ENCODE measurements around the gene ID3. TPM values are rescaled to one million over a fixed set of nuclear protein-coding genes. Genes with fewer than 3 reads are reported as not detected.
A peak's percentile ranks its signal among the peaks of the same experiment; 100 is the strongest.

The ID3 gene
- total RNA-seq, 1 donor from 2014 or later = 40.9 TPM

DNA sequence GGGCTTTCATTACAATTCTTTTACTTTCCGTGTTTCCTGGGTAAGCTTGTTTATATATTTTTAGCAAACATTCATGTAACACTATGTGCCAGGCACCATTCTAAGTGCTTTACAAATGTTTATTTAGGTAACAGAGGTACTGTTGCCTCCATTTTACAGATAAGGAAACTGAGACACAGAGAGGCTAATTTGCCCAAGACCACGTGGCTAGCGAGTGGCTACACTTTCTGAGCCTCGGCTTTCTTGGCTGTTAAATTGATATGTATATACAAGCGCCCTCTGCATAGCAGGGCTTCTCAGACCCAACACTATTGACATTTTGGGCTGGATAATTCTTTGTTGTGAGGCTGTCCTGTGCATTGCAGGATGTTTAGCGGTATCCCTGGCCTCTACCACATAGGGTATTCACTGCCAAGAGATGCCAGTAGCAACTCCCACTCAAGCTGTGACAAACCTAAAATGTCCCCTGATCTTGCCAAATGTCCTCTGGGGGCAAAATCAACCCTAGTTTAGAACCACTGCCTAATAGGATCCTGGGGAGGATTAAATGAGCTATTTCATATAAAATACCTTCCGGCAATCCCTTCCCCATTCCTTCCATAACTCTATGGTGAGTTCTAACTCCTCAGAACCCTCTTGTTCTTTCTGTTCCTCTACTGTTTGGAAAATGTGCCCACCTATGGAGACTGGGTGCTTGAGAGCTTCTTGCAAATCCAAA is 17.2 kb upstream of the ID3 start:
- no peak for DNase-seq (ENCODE audit: low read depth, low spot score)
- peaks cover 59% of the 10 kb centered on the region for H3K4me1 Mint-ChIP-seq
- no peak overlapping the region for H3K4me3 Mint-ChIP-seq
- H3K9me3 Mint-ChIP-seq = no peaks in the 10 kb centered on the region
- H3K27ac Mint-ChIP-seq (ENCODE audit: unreplicated experiment) = peak overlapping the region; percentile 83
- TF ChIP-seq, protein P1, sequence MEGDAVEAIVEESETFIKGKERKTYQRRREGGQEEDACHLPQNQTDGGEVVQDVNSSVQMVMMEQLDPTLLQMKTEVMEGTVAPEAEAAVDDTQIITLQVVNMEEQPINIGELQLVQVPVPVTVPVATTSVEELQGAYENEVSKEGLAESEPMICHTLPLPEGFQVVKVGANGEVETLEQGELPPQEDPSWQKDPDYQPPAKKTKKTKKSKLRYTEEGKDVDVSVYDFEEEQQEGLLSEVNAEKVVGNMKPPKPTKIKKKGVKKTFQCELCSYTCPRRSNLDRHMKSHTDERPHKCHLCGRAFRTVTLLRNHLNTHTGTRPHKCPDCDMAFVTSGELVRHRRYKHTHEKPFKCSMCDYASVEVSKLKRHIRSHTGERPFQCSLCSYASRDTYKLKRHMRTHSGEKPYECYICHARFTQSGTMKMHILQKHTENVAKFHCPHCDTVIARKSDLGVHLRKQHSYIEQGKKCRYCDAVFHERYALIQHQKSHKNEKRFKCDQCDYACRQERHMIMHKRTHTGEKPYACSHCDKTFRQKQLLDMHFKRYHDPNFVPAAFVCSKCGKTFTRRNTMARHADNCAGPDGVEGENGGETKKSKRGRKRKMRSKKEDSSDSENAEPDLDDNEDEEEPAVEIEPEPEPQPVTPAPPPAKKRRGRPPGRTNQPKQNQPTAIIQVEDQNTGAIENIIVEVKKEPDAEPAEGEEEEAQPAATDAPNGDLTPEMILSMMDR (conservative IDR thresholded peaks at IDR 0.05) = no peak
- no peaks in the 10 kb centered on the region for H3K27me3 Mint-ChIP-seq (ENCODE audit: low read depth)
- H3K36me3 Mint-ChIP-seq (ENCODE audit: low read depth) = no peaks in the 10 kb centered on the region

DNA sequence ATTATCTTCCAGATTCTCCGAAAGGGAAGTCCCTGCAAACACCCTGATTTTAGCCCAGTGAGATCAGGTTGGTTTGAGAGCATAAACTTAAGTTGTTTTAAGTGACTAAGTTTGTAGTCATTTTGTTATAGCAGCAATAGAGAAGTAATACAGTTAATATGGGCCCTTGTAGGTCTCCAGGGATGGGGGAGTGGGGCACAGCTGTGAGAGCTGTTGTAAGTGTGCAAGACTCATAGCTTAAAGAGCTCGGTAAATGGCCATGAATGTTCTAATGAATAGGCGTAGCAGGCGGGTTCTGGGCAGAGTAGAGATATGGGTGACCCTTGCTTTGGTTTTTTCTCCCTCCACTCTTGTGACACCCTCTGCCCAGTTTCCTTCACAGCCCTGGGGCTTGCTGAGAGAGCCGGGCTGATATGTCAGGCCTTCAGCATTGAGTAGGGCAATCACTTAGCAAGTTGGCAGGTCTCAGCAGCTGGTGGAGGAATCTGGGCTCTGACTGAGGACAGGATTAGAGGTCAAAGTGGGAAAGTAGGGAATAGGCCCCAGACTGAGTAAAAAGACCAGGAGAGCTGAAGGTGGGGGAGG is 16.0 kb upstream of the ID3 start:
- Mint-ChIP-seq H3K4me1 (peaks cover 53% of the 10 kb centered on the region), H3K9me3 (no peaks in the 10 kb centered on the region), H3K36me3 (ENCODE audit: low read depth) (no peaks in the 10 kb centered on the region), H3K4me3 (peak overlapping the region; percentile 16), H3K27me3 (ENCODE audit: low read depth) (no peaks in the 10 kb centered on the region), H3K27ac (ENCODE audit: unreplicated experiment) (no peak overlapping the region)
- TF ChIP-seq, protein P1 (conservative IDR thresholded peaks at IDR 0.05) = no peak
- no peak for DNase-seq (ENCODE audit: low read depth, low spot score)

DNA sequence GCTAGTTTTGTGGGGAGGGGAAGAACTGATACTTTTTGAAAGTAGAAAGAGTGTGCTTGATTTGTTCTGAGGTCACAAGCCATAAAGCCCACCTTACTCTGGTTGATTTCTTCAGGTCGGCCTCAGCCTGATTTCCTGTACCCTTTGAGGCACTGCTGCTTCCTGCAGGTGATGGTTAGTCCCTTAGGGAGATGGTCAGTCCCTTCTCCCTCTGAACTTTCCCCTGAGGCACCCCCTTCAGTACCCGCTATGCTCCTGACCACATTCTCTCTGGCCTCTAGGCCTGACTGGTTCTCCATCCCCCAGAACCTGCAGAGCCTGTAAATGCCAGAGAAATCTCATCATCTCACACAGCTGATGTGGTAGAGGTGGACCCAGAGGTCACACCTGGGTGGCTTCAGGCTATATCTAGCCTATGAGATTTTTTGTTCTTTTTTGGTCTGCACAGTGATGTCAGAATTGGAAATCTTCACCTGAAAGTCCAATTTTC is 15.0 kb upstream of the ID3 start:
- Mint-ChIP-seq H3K27ac (ENCODE audit: unreplicated experiment) (peak overlapping the region; percentile 50), H3K4me3 (no peak overlapping the region), H3K36me3 (ENCODE audit: low read depth) (no peaks in the 10 kb centered on the region), H3K4me1 (peaks cover 56% of the 10 kb centered on the region), H3K27me3 (ENCODE audit: low read depth) (no peaks in the 10 kb centered on the region), H3K9me3 (no peaks in the 10 kb centered on the region)
- DNase-seq (ENCODE audit: low read depth, low spot score) = no peak
- TF ChIP-seq, protein P1 (conservative IDR thresholded peaks at IDR 0.05) = no peak

DNA sequence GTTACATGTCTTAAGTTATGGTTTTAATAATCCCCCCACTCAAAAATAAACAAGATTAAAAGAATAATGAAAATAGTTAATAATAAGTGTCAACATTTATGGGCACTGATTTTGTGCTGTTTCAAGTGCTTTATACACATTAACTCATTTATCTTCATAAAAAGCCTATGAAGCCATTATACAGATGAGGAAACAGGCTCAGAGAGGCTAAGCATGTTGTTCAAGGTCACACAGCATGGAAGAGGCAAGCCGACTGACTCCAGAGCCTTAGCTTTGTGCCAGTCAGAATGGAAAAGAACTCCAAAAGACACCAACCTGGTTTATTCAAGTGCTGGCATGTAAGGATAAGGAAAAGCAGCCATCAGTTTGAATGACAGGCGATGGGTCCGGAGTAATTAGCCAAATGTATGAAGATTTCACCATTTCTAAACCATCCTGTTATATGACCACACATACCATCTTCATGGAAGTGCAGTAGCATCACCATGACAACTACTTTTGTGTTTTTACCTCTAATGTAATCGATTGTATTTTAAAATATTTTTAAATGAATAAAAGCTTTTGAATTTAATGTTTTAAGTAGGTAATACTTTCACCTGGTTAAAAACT is 14.4 kb upstream of the ID3 start:
- no peaks in the 10 kb centered on the region for H3K27me3 Mint-ChIP-seq (ENCODE audit: low read depth)
- H3K4me3 Mint-ChIP-seq = no peak overlapping the region
- no peaks in the 10 kb centered on the region for H3K9me3 Mint-ChIP-seq
- H3K27ac Mint-ChIP-seq (ENCODE audit: unreplicated experiment) = no peak overlapping the region
- peaks cover 62% of the 10 kb centered on the region for H3K4me1 Mint-ChIP-seq
- TF ChIP-seq, protein P1 (conservative IDR thresholded peaks at IDR 0.05) = no peak
- H3K36me3 Mint-ChIP-seq (ENCODE audit: low read depth) = no peaks in the 10 kb centered on the region
- DNase-seq (ENCODE audit: low read depth, low spot score) = no peak

DNA sequence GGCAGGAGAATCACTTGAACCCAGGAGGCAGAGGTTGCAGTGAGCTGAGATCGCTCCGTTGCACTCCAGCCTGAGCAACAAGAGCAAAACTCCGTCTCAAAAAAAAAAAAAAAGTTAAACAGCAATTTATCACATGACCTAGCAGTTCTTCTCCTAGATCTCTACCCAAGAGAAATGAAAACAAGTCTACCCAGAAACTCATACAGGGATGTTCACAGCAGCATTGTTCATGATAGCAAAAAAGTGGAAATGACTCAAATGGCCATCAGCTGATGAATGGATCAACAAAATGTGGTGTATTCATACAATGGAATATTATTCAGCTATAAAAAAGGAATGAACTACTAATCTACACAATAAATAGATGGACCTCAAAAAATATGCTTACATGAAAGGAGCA is 12.2 kb upstream of the ID3 start:
- Mint-ChIP-seq H3K9me3 (no peaks in the 10 kb centered on the region), H3K4me1 (peaks cover 56% of the 10 kb centered on the region), H3K36me3 (ENCODE audit: low read depth) (no peaks in the 10 kb centered on the region), H3K27me3 (ENCODE audit: low read depth) (no peaks in the 10 kb centered on the region), H3K27ac (ENCODE audit: unreplicated experiment) (no peak overlapping the region), H3K4me3 (no peak overlapping the region)
- no peak for DNase-seq (ENCODE audit: low read depth, low spot score)
- TF ChIP-seq, protein P1 (conservative IDR thresholded peaks at IDR 0.05) = no peak

Measured in neural crest cell (in vitro differentiated cells).